Calu3 (cell line): ENCODE data around the gene PDZD4. TPM values are rescaled to one million over a fixed set of nuclear protein-coding genes. Genes with fewer than 3 reads are reported as not detected.

Experiments used
- BruUV-seq: library from RNA; stranded (reverse); fragments of 400-500 nt; replicated peaks from 2 replicates; lab custom pipeline; 2021; lab: Mats Ljungman, UMichigan
- CTCF ChIA-PET: fragments of 300-600 bp; sonication (Branson Sonifier 250); formaldehyde crosslinking; loops from one replicate; lab custom pipeline; 2022; ENCODE audit warnings: antibody characterized with exemption; lab: Charles Lee
- DNase-seq: peaks from one replicate; pipeline ENCODE4 v3.0.0; 2022
- H3K27ac Mint-ChIP-seq: one replicate; pipeline ENCODE4 v1.8.0; 2022; ENCODE audit warnings: mixed read lengths; ENCODE audit not compliant: unreplicated experiment
- H3K27me3 Mint-ChIP-seq: one replicate; pipeline ENCODE4 v1.8.0; 2022; ENCODE audit warnings: mixed read lengths; ENCODE audit not compliant: unreplicated experiment
- H3K36me3 Mint-ChIP-seq: one replicate; pipeline ENCODE4 v1.8.0; 2022; ENCODE audit warnings: mild to moderate bottlenecking, moderate library complexity, mixed read lengths; ENCODE audit not compliant: insufficient read depth, unreplicated experiment
- H3K4me1 Mint-ChIP-seq: one replicate; pipeline ENCODE4 v1.8.0; 2022; ENCODE audit warnings: mild to moderate bottlenecking, low read depth, mixed read lengths; ENCODE audit not compliant: unreplicated experiment
- H3K4me3 Mint-ChIP-seq: one replicate; pipeline ENCODE4 v1.8.0; 2022; ENCODE audit warnings: mild to moderate bottlenecking, low read depth, moderate library complexity, mixed read lengths; ENCODE audit not compliant: unreplicated experiment
- H3K9me3 Mint-ChIP-seq: one replicate; pipeline ENCODE4 v1.8.0; 2022; ENCODE audit warnings: low read depth, mixed read lengths; ENCODE audit not compliant: unreplicated experiment
- intact Hi-C: fragments of 100-400 bp; cut with micrococcal nuclease; formaldehyde crosslinking; loops from one replicate; pipeline ENCODE4 v1.10.0; 2022; ENCODE audit not compliant: unreplicated experiment
- total RNA-seq: library from RNA; stranded (reverse); gene quantifications from 2 replicates; pipeline ENCODE4 v1.2.3, GENCODE V29; 2022
- TF ChIP-seq, protein P1 (sequence below): fragments of 200-600 bp; IDR thresholded peaks from one replicate; pipeline ENCODE4 v1.8.0; 2022; ENCODE audit warnings: antibody characterized with exemption; ENCODE audit not compliant: unreplicated experiment

PDZD4 gene
- total RNA-seq, 1 experiment from 2014 or later: 0.76 TPM

GRCh38 chrX:153865685-153866084, 35.3 kb upstream of the PDZD4 start:
- Mint-ChIP-seq H3K27me3 (peaks cover 6% of the 10 kb centered on the region), H3K36me3 (peaks cover 12% of the 10 kb centered on the region), H3K4me3 (no peak overlapping the region), H3K4me1 (no peaks in the 10 kb centered on the region), H3K9me3 (no peaks in the 10 kb centered on the region), H3K27ac (no peak overlapping the region)
- BruUV-seq: no TSS peak
- no peak for DNase-seq
- TF ChIP-seq, protein P1, sequence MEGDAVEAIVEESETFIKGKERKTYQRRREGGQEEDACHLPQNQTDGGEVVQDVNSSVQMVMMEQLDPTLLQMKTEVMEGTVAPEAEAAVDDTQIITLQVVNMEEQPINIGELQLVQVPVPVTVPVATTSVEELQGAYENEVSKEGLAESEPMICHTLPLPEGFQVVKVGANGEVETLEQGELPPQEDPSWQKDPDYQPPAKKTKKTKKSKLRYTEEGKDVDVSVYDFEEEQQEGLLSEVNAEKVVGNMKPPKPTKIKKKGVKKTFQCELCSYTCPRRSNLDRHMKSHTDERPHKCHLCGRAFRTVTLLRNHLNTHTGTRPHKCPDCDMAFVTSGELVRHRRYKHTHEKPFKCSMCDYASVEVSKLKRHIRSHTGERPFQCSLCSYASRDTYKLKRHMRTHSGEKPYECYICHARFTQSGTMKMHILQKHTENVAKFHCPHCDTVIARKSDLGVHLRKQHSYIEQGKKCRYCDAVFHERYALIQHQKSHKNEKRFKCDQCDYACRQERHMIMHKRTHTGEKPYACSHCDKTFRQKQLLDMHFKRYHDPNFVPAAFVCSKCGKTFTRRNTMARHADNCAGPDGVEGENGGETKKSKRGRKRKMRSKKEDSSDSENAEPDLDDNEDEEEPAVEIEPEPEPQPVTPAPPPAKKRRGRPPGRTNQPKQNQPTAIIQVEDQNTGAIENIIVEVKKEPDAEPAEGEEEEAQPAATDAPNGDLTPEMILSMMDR: no peak
- intact Hi-C loops: no loop called here
- CTCF ChIA-PET: no interaction called here

- intact Hi-C loops: no loop called here
- Mint-ChIP-seq H3K27ac (no peak overlapping the region), H3K4me1 (no peaks in the 10 kb centered on the region), H3K4me3 (no peak overlapping the region), H3K27me3 (peaks cover 10% of the 10 kb centered on the region), H3K9me3 (no peaks in the 10 kb centered on the region), H3K36me3 (peaks cover 12% of the 10 kb centered on the region)
- no TSS peak for BruUV-seq
- DNase-seq: no peak
- TF ChIP-seq, protein P1: no peak
- CTCF ChIA-PET: no interaction called here
These were observed 34.9 kb upstream of the PDZD4 start for GRCh38 chrX:153865321-153865580.

DNA sequence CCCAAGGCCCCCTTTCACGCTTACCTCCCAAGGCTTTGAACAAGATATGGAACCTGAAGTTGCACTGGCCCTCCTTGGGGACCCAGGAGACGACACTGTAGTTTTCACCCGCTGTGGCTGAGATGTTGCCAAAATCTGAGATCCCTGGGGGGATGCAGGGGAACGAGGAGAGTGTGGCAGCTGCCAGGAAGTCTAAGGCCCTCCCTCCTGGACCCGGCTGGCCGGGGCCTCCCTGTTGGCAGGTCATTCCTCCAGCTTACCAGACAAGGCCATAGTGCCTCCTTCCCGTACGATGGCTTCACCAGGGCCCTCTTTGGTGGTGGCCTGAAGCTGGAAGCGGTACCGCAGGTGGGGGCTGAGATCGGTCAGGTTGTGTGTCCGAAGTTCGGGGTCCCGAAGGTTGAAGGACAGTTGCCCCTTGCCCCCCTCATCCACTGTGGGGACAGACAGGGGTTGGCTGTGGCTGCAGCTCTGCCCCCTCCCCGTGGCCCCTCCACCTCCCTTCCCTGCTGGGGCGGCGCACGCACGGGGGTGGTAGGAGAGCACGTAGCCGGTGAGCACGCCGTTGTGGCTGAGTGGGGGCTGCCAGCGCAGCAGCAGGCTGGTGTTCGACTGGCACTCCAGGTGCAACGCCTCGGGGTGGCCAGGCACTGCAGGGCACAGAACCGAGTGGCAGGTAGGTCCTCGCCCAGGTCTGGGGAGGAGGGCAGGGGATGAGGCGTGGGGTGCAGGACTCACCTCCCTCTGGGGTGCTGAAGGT, 34.4 kb upstream of the PDZD4 start:
- CTCF ChIA-PET: no interaction called here
- Mint-ChIP-seq H3K27ac (no peak overlapping the region), H3K4me1 (no peaks in the 10 kb centered on the region), H3K9me3 (no peaks in the 10 kb centered on the region), H3K4me3 (no peak overlapping the region), H3K27me3 (peaks cover 15% of the 10 kb centered on the region), H3K36me3 (peaks cover 12% of the 10 kb centered on the region)
- no TSS peak for BruUV-seq
- intact Hi-C loops: no loop called here
- TF ChIP-seq, protein P1: no peak
- DNase-seq: no peak

- TF ChIP-seq, protein P1: no peak
- no peak overlapping the region for H3K4me3 Mint-ChIP-seq
- peaks cover 12% of the 10 kb centered on the region for H3K36me3 Mint-ChIP-seq
- intact Hi-C loops: no loop called here
- H3K4me1 Mint-ChIP-seq: no peaks in the 10 kb centered on the region
- no peak overlapping the region for H3K27ac Mint-ChIP-seq
- peaks cover 22% of the 10 kb centered on the region for H3K27me3 Mint-ChIP-seq
- no peak for DNase-seq
- H3K9me3 Mint-ChIP-seq: no peaks in the 10 kb centered on the region
- CTCF ChIA-PET: no interaction called here
- no TSS peak for BruUV-seq
These were observed 33.8 kb upstream of the PDZD4 start for GRCh38 chrX:153864101-153864500.
